CD4-positive, alpha-beta T cell treated with Interleukin-4 for 1 hour (primary cell): ENCODE data around the gene MBLAC2.
A peak's percentile ranks its signal among the peaks of the same experiment; 100 is the strongest.

Experiments
- DNase-seq, 2 donors: peaks; one replicate each; pipeline ENCODE4 v3.0.0-alpha.2; 2020 to 2022

The MBLAC2 gene

GRCh38 chr5:90446961-90447360, 27.6 kb downstream of the MBLAC2 start:
- no peak for DNase-seq

- DNase-seq, result no peak
Measured at GRCh38 chr5:90440644-90441043, 33.9 kb downstream of the MBLAC2 start.

- DNase-seq, result no peak
Measured at GRCh38 chr5:90438100-90438499, 36.5 kb downstream of the MBLAC2 start.

- no peak for DNase-seq
Measured at GRCh38 chr5:90437663-90438062, 36.9 kb downstream of the MBLAC2 start.

- DNase-seq, result peak; percentile 39 to 43
Measured at GRCh38 chr5:90434116-90434714, 40.4 kb downstream of the MBLAC2 start.

- no peak for DNase-seq
Measured at GRCh38 chr5:90424245-90424644, 50.3 kb downstream of the MBLAC2 start.

GRCh38 chr5:90421136-90421535, 53.4 kb downstream of the MBLAC2 start:
- no peak for DNase-seq

- DNase-seq, result no peak
Measured at GRCh38 chr5:90418214-90418613, 56.4 kb downstream of the MBLAC2 start.

- peak in 1 of 2 donors; percentile 6 for DNase-seq
Measured at GRCh38 chr5:90410178-90410762, 64.3 kb downstream of the MBLAC2 start.

GRCh38 chr5:90409318-90410177, 65.0 kb downstream of the MBLAC2 start, which contains the start of gene CETN3:
CETN3 (minus strand) TSS chr5:90409756; CDS start chr5:90409661, 95 bp downstream.
- DNase-seq, result peak; percentile 93 to 96

- no peak for DNase-seq
Measured at GRCh38 chr5:90408571-90409317, 65.8 kb downstream of the MBLAC2 start.
